ENCODE results near the gene SMOC2. TPM values are rescaled to one million over a fixed set of nuclear protein-coding genes. Genes with fewer than 3 reads are reported as not detected.

SMOC2 gene
- total and polyA plus RNA-seq, 2 of the 4 experiments (the other 2 are of a cell fraction): not detected

DNA sequence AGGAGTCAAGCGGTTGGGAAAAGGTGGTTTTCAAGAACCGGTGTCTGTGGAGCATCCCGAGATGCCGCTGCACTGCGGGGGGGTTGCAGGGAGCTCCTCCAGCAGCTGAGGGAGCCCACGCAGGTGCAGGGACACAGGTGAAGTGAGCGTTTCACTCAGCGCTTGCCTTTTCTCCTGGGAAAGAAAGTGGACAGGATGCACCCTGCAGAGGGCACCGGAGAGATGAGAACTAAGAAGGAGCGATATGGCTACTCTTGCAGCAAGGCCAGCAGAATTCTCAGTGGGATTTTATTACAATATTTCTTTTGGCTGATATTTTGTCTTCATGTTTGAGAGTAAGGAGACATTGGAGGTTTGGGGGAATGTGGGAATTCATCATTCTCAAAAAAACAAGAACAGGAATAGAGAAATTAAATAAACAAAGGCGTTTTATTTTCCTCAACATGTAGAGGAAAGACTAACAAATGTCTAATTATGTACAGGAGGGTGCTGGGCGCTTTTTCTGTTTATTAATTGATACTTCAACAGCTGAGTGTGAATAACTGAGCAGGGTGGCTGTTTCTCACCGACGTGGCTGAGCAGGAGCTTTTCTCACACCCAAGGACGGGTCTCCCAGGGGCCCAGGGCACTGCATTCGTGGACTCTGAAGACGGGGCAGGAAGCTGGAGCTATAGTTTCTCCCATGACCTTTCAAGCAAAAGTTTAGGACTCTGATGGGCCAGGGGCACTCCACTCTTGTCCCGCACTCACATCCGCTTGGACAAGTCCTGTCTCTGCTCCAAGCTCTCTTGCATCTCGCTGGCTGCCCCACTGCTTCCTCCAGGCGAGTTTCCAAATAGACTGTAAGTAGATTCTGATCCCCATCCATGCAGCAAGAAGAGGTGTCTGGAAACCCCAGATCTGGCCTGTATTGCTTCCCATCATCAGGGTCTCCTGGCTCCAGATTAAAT lies 176.1 kb downstream of the SMOC2 start:
- H2AK9ac ChIP-seq (replicated peaks; ENCODE audit: low read depth, low read length, poor library complexity): no peak overlapping the region
- intact Hi-C loops (cut with micrococcal nuclease): no loop called here
- ATAC-seq (ENCODE audit: low read depth) (no peak), DNase-seq (no peak)
- no peak overlapping the region for H2AK5ac ChIP-seq (ENCODE audit: low read depth, low read length)
- H3K4ac ChIP-seq (ENCODE audit: low read depth, low read length): no peak overlapping the region
- no peak overlapping the region for H4K8ac ChIP-seq (ENCODE audit: low read depth in 2 of 2, low read length in 2 of 2)
- H3K23ac ChIP-seq (ENCODE audit: low read depth, low read length): no peak overlapping the region
- in situ Hi-C loops (cut with MboI; ENCODE audit: low sequenced_read_pairs): no loop called here
- no peak overlapping the region for H2BK20ac ChIP-seq (ENCODE audit: low read depth, low read length)
- no peak overlapping the region for H3K14ac ChIP-seq (replicated peaks; ENCODE audit: low read depth, low read length)
- H3K4me3 ChIP-seq (ENCODE audit: insufficient read depth, low read depth, low read length): no peak overlapping the region
- H3K9me1 ChIP-seq (ENCODE audit: insufficient read depth, low read length): no peaks in the 10 kb centered on the region
- H3K4me1 ChIP-seq (ENCODE audit: control insufficient read depth, insufficient read depth, low read length): no peaks in the 10 kb centered on the region
- H4K91ac ChIP-seq (ENCODE audit: insufficient read depth, low read depth, low read length): no peak overlapping the region
- ChIA-PET POLR2A (ENCODE audit: unreplicated experiment) (no interaction called here), CTCF (no interaction called here)
- H4K5ac ChIP-seq (ENCODE audit: low read depth, low read length): no peak overlapping the region
- H3K56ac ChIP-seq (ENCODE audit: extremely low read depth, insufficient read depth, low read length): no peak overlapping the region
- no TSS peak for BruUV-seq (replicated peaks)
- no peak overlapping the region for H2AFZ ChIP-seq (replicated peaks; ENCODE audit: low read length, poor library complexity)
- H3K27me3 ChIP-seq (ENCODE audit: control insufficient read depth, insufficient read depth, low read length): no peaks in the 10 kb centered on the region
- no peaks in the 10 kb centered on the region for H4K20me1 ChIP-seq (ENCODE audit: insufficient read depth, low read length)
- 65% methylated on average over 6 of the region's 21 CpGs; no CpG with 5 or more reads in 1 of the 2 experiments for WGBS, 2 experiments (ENCODE audit: extremely low coverage in 2 of 2, insufficient read length in 1 of 2)
- no peak overlapping the region for H2BK5ac ChIP-seq (ENCODE audit: low read depth, low read length, poor library complexity, severe bottlenecking)
- H2BK15ac ChIP-seq (ENCODE audit: low read depth, low read length): no peak overlapping the region
- H3K18ac ChIP-seq (ENCODE audit: low read depth, low read length): no peak overlapping the region
- dilution Hi-C loops (cut with HindIII; ENCODE audit: low sequenced_read_pairs, unreplicated experiment): no loop called here
- no peak overlapping the region for H2BK120ac ChIP-seq (ENCODE audit: low read depth, low read length)
- no peak overlapping the region for H3K4me2 ChIP-seq (ENCODE audit: low read depth, low read length)
- no peak overlapping the region for H3K27ac ChIP-seq (ENCODE audit: insufficient read depth, low read length)
- peaks cover 44% of the 10 kb centered on the region for H3K9me3 ChIP-seq (ENCODE audit: control insufficient read depth, insufficient read depth, low read length)
- H3K9ac ChIP-seq (ENCODE audit: low read depth, low read length): no peak overlapping the region
- no peaks in the 10 kb centered on the region for H3K36me3 ChIP-seq (ENCODE audit: control insufficient read depth, insufficient read depth, low read length)
- no peaks in the 10 kb centered on the region for H3K79me1 ChIP-seq (ENCODE audit: low read depth in 1 of 2, low read length in 2 of 2)
- TF ChIP-seq MAZ (IDR thresholded peaks at IDR 0.05; ENCODE audit: borderline replicate concordance, low read depth, low read length) (no peak), RFX5 (IDR thresholded peaks at IDR 0.05; ENCODE audit: low read depth, low read length) (no peak), MXI1 (IDR thresholded peaks at IDR 0.05; ENCODE audit: borderline replicate concordance, low read depth, low read length) (no peak), MAFK (IDR thresholded peaks at IDR 0.05; ENCODE audit: low read depth, low read length) (no peak), POLR2A (IDR thresholded peaks at IDR 0.05; ENCODE audit: low read depth, low read length) (no peak), RCOR1 (IDR thresholded peaks at IDR 0.05; ENCODE audit: insufficient replicate concordance, low read length) (no peak), CHD1 (IDR thresholded peaks at IDR 0.05; ENCODE audit: low read depth, low read length) (no peak), BHLHE40 (IDR thresholded peaks at IDR 0.05; ENCODE audit: low read depth, low read length) (no peak), NFE2L2 (IDR thresholded peaks at IDR 0.05; ENCODE audit: low read depth, low read length) (no peak), RAD21 (IDR thresholded peaks at IDR 0.05; ENCODE audit: low read length) (no peak), CEBPB (IDR thresholded peaks at IDR 0.05; ENCODE audit: low read depth, low read length) (no peak), SMC3 (IDR thresholded peaks at IDR 0.05; ENCODE audit: low read depth, low read length) (no peak)
- TF ChIP-seq, protein P1, sequence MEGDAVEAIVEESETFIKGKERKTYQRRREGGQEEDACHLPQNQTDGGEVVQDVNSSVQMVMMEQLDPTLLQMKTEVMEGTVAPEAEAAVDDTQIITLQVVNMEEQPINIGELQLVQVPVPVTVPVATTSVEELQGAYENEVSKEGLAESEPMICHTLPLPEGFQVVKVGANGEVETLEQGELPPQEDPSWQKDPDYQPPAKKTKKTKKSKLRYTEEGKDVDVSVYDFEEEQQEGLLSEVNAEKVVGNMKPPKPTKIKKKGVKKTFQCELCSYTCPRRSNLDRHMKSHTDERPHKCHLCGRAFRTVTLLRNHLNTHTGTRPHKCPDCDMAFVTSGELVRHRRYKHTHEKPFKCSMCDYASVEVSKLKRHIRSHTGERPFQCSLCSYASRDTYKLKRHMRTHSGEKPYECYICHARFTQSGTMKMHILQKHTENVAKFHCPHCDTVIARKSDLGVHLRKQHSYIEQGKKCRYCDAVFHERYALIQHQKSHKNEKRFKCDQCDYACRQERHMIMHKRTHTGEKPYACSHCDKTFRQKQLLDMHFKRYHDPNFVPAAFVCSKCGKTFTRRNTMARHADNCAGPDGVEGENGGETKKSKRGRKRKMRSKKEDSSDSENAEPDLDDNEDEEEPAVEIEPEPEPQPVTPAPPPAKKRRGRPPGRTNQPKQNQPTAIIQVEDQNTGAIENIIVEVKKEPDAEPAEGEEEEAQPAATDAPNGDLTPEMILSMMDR (conservative IDR thresholded peaks at IDR 0.05; ENCODE audit: low read depth, low read length): no peak
- TF ChIP-seq, protein P2, sequence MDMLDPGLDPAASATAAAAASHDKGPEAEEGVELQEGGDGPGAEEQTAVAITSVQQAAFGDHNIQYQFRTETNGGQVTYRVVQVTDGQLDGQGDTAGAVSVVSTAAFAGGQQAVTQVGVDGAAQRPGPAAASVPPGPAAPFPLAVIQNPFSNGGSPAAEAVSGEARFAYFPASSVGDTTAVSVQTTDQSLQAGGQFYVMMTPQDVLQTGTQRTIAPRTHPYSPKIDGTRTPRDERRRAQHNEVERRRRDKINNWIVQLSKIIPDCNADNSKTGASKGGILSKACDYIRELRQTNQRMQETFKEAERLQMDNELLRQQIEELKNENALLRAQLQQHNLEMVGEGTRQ (IDR thresholded peaks at IDR 0.05; ENCODE audit: low read depth, low read length): no peak
- TF ChIP-seq, protein P3, sequence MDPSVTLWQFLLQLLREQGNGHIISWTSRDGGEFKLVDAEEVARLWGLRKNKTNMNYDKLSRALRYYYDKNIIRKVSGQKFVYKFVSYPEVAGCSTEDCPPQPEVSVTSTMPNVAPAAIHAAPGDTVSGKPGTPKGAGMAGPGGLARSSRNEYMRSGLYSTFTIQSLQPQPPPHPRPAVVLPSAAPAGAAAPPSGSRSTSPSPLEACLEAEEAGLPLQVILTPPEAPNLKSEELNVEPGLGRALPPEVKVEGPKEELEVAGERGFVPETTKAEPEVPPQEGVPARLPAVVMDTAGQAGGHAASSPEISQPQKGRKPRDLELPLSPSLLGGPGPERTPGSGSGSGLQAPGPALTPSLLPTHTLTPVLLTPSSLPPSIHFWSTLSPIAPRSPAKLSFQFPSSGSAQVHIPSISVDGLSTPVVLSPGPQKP (IDR thresholded peaks at IDR 0.05; ENCODE audit: borderline replicate concordance, low read depth, low read length): no peak

Measured in IMR-90 (cell line).